SU-DHL-6 (cell line): ENCODE measurements around the gene B3GAT1.

Source experiments
- EZH2phosphoT487 ChIP-seq: fragments of 200-600 bp; sonication (generic), shearing (Covaris generic); conservative IDR thresholded peaks from 2 replicates; pipeline ENCODE4 v1.6.1; 2018; ENCODE audit warnings: mild to moderate bottlenecking, antibody characterized with exemption, low read length, moderate library complexity, mixed read lengths
- TF ChIP-seq, protein P1 (sequence below): fragments of 200-600 bp; sonication (generic); IDR thresholded peaks from one replicate; pipeline ENCODE4 v1.5.1; 2017; ENCODE audit warnings: antibody characterized with exemption, mild to moderate bottlenecking, low read length, moderate library complexity; ENCODE audit not compliant: insufficient read depth, poor library complexity, severe bottlenecking

DNA sequence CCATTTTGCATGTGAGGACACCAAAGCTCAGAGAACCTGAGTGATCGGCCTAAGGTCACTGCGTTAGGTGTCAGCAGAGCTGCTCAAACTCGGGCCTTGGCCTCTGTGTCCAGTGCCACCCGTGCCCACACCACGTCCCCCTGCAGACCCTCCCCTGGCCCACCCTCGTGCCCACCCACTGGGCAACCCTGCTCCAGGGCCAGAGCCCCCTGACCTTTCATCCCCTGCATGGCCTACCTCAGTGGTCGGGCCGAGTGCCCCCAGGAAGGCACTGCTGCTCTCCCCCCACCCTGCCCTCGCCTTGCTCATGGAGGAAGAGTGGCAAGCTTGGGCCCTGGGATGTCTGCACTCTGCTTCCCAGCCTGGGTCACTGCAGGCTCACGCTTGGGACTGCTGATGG, 17.7 kb downstream of the B3GAT1 start:
- TF ChIP-seq, protein P1, sequence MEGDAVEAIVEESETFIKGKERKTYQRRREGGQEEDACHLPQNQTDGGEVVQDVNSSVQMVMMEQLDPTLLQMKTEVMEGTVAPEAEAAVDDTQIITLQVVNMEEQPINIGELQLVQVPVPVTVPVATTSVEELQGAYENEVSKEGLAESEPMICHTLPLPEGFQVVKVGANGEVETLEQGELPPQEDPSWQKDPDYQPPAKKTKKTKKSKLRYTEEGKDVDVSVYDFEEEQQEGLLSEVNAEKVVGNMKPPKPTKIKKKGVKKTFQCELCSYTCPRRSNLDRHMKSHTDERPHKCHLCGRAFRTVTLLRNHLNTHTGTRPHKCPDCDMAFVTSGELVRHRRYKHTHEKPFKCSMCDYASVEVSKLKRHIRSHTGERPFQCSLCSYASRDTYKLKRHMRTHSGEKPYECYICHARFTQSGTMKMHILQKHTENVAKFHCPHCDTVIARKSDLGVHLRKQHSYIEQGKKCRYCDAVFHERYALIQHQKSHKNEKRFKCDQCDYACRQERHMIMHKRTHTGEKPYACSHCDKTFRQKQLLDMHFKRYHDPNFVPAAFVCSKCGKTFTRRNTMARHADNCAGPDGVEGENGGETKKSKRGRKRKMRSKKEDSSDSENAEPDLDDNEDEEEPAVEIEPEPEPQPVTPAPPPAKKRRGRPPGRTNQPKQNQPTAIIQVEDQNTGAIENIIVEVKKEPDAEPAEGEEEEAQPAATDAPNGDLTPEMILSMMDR: no peak
- TF ChIP-seq EZH2phosphoT487: no peak
